Measurements from ENCODE around the gene PNKD. TPM values are rescaled to one million over a fixed set of nuclear protein-coding genes. Genes with fewer than 3 reads are reported as not detected.

PNKD gene
- total and polyA plus RNA-seq, 2 of the 8 experiments (the other 6 are each of a cell fraction or from before 2014, with no cell fraction given): 43.9 to 65.4 TPM

DNA sequence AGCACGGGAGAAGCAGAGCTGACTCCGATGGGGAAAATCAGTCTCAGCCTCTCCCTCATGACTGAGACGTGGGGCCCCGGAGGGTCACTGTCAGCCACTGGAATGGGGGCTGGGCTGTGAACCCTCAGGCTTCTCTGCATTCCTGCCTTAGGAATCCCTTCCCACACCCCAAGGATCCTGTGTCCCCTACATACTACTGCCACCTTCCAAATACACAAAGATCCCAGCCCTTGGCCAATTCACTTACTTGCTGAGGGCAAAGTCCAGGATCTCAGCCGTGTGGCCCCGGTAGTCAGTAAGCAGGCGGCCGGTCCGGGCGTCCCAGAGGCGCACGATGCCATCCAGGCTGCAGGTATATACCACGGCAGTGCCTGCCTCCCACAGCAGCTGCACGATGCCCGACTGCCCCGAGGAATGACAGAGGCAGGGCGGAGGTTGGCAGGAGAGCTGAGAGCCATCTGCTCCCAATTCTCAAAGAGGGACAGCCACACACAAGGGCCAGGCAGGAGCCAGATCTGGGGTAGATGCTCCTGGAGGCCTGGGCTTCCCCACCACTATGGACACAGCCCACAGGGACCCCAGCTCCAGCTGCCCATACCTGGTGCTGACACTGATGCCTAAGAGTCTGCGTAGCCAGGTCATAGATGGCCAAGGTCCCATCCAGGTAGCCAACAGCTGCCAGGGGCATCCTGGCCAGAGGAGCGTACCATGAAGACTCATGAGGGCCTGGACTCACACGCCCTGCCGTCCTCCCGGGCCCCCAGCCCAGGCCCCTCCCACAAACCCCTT is 5.4 kb upstream of the PNKD start (continued):
- TF ChIP-seq EGR1 (IDR thresholded peaks at IDR 0.05; ENCODE audit: borderline replicate concordance, low read depth, low read length): no peak
- no peak for TF ChIP-seq CREB1 (IDR thresholded peaks at IDR 0.05)
- TF ChIP-seq SIN3A (conservative IDR thresholded peaks at IDR 0.05 in 1 of 2, IDR thresholded peaks at IDR 0.05 in 1 of 2; ENCODE audit: low read depth in 1 of 2, low read length in 2 of 2): no peak
- TF ChIP-seq GABPA (IDR thresholded peaks at IDR 0.05; ENCODE audit: borderline replicate concordance, insufficient read depth, low read length): no peak
- no peak for TF ChIP-seq KDM4A (IDR thresholded peaks at IDR 0.05; ENCODE audit: low read depth, low read length, severe bottlenecking)
